ENCODE data around the gene HSPA1B.

DNA sequence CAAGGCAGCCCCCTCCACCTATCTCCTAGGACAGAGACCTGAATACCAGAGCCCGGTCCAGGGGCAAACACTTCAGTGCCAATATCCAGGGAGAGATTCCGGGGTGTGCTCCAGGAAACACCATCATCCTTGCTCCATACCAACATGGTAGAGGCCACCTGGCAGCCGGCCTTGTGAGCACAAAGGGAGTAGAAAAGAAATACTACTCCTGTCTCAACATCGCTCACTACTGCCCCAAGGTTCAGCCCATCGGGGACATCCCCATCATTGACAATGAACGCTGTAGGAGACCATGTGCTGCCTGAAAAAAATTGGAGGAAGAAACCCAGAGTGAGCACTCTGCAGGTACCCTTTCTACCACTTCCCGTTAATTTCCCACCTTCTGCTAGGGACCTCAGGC is 33.6 kb downstream of the HSPA1B start:
- TF ChIP-seq EP300 (IDR thresholded peaks at IDR 0.05): no peak
- TF ChIP-seq, protein P1, sequence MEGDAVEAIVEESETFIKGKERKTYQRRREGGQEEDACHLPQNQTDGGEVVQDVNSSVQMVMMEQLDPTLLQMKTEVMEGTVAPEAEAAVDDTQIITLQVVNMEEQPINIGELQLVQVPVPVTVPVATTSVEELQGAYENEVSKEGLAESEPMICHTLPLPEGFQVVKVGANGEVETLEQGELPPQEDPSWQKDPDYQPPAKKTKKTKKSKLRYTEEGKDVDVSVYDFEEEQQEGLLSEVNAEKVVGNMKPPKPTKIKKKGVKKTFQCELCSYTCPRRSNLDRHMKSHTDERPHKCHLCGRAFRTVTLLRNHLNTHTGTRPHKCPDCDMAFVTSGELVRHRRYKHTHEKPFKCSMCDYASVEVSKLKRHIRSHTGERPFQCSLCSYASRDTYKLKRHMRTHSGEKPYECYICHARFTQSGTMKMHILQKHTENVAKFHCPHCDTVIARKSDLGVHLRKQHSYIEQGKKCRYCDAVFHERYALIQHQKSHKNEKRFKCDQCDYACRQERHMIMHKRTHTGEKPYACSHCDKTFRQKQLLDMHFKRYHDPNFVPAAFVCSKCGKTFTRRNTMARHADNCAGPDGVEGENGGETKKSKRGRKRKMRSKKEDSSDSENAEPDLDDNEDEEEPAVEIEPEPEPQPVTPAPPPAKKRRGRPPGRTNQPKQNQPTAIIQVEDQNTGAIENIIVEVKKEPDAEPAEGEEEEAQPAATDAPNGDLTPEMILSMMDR (IDR thresholded peaks at IDR 0.05): no peak

Data from tibial nerve (tissue), 4 donors.